Activated naive CD4-positive, alpha-beta T cell (primary cell): ENCODE measurements around the gene SEC24B.

Experiments used
- DNase-seq, 4 experiments: peaks; one replicate each; lab custom pipeline; 2025; lab: John Stamatoyannopoulos, UW

SEC24B gene

DNA sequence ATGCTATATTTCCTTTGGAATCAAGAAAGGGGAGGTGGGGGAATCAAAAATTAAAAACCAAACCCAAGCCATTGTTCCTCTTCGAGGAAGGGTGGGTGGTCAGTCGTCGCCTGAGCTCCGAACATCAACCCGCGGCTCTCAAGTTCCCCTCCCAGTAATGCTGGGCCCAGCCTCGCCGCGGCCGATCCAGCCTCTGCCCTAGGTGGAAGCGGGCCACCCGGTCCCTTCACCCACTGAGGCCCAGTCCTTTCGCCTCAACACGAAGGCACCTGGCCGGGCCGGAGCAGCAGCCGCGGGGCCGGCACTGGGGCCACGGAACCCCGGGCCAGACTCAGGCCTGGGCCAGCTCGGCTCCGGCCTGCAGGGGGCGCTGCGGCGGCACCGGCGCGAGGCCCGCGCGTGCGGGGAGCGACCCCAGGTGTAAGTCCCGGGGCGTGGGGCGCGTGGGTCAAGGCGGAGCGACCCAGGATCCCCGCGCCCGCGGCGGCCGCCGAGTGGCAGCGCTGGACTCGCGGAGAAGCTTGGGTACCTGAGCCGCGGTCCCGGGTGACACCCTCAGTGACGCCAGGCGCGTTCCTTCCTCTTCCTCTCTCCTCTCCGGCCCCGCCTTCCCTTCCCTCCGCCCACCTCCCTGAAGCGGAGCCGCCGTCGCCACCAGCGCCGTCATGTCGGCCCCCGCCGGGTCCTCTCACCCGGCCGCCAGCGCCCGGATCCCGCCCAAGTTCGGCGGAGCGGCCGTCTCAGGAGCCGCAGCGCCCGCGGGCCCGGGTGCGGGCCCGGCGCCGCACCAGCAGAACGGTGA lies at the start of gene SEC24B:
TSS of gene SEC24B (plus strand) at position 611 of the 802 bp plus-strand sequence. CDS start at position 666, 55 bp downstream.
- DNase-seq: peak; percentile 53 to 86 (median 73)

DNA sequence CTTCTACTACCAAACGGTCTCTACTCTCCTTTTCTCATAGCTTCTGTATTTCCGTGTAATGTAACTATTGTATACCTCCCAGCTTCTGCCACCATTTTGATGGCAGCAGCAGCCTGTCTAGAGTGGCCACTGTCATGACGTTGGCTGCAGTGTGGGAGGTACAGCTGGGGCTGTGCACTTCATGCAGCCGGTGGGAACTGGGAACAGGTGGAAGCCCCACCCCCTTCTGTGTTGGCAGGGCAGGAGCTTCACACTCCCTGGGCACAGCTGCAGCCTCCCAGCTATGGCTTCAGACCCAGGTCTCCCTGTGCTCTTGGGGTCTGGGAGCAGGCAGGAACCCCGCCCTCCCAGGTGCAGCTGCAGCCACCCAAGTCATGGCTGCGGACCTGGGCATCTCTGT lies 49.8 kb upstream of the SEC24B start:
- DNase-seq: no peak

DNA sequence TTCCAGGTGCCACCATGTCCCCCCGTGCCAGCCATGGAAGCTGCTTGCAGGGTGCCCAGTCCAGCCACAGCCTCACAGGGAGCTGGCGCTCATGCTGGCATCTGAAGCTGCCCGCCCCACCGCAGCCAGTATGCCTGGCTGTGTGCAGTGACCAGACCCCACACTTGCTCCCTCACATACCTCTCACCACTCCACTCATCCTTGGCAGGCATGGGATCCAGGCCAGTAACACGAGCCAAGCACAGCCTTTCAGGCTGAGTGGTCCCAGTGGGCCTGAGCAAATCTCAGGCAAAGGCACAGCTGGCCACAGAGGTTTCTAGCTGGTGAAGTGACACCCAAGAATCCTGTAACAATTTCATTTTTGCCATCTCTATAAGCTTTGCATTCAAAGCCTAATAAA lies 48.4 kb upstream of the SEC24B start:
- DNase-seq: no peak

- DNase-seq: no peak
Observed at GRCh38 chr4:109389369-109390114, 44.1 kb upstream of the SEC24B start.

DNA sequence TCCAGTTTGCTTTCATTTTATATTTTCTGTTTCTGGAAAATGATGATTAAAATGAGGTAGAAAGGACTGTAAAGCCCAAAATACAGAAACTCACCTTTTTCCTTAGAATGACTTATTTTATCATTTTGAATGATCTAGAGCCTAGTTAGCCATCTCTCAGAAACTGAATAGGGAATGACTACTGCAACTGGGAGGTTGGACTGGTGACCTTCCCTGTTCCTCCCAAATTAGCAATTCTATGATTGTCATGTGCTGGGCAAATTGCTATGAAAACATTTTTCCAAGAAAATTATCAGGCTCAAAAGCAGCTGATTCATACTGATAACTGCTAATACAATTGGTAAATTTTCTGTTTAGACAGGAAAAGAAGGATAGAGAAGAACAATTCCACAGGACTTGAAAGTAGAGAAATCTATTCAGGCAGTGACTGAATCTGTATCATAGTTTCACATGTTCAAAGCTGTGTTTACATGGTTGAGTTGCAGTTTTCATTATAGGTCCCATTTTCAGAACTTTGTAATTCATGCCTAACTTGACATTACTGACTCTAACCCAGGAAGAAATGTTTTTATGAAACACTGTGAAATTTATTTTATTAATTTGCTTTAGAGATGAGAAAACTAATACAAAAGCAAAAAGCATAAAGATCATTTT lies 43.4 kb upstream of the SEC24B start:
- DNase-seq: no peak

DNA sequence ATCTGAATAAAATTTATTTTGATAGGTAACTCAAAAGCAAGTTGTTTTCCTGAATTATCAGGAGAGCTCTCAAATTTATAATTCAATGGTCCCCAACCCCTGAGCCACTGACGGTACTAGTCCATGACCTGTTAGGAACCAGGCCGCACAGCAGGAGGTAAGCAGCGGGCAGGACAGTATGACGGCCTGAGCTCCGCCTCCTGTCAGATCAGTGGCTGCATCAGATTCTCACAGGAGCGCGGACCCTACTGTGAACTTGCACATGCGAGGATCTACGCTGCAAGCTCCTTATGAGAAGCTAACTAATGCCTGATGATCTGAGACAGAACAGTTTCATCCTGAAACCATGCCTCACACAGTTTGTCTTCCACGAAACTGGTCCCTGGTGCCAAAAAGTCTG lies 37.9 kb upstream of the SEC24B start:
- no peak for DNase-seq

DNA sequence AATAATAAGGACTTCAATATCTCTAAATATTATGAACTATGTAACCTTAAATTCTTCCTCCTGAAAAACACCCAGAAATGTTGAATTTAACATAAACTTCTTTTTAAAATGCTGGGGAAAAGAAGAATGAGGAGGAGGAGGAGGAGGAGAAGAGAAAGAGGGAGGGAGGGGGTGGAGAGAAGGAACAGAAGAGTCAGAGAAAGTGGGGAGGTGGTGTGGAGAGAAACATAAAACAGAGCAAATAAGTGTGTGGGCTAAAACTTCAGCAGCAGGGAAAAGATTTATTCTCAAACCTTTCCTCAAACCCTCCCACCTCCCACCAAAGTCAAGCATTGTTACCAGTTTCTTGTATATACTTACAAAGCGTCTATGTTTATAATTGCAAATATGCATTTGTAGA lies 34.7 kb upstream of the SEC24B start:
- DNase-seq: no peak

GRCh38 chr4:109406337-109406931 lies 27.2 kb upstream of the SEC24B start:
- no peak for DNase-seq

DNA sequence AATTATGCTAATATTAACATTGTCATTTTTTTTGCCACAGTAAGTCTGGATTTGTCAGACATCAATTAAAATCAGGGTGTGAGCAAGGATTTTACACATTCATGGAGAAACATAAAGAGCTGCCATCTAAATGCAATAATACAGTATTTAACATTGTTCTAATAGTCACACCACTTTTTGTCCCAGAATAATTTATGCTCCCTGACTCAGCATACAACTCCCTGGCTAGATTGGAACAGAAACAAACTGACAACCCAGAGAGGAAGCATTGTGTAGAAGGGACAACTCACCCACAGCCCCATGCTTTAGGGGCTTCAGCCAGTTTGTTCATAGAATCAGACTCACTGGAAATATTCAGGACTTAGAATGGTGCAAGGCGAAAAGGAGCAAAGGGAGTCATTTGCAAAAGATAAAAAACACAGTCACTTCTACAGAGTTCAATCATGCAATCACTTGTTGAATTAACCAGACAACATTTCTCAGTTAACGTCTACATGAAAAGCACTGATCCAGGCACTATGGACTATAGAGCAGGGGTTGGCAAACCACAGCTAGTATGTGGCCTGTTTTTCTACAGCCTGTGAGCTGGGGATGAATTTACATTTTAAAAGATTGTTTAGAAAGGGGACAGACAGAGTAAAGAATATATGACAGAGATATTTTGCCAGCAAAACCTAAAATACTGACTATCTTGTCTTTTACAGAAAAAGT lies 26.4 kb upstream of the SEC24B start:
- no peak for DNase-seq

DNA sequence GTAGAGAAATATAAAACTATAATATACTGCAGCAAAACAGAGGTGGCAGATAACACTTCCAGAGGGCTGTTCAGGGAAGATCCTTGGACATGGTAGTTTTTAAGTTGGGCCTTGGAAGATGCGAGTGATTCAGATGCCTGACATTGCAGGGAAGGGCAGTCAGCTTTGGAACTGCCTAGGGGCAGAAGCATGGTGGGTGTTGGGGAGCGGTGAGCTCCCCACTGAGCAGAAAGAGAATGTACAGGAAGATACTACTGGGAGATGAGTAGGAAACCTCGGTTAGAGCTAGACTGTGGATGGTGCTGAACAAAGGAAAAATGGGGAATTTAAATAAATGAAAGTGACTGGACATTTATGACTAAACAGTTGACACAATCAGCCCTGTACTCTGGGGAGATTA lies 24.9 kb upstream of the SEC24B start:
- no peak for DNase-seq

- DNase-seq: no peak
Observed at GRCh38 chr4:109410226-109410625, 23.4 kb upstream of the SEC24B start.

DNA sequence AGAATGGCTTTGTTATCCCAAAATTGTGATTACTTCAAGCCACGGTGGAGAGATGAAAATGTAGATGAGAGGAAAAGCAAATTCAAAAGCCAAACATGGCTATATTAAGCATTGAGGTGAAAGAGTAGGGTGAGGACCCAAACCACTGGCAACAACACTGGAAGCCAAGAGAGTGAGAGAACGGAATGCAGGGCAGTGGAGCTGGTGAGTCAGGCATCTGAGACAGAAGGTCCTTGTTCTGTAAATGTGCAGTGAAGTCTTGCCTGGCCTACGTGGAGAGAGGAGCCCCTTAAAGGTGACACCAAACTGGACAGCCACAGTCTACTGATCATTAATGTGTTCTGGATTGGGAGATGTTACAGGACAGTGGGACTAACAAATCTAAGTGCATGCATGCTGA lies 22.8 kb upstream of the SEC24B start:
- no peak for DNase-seq

DNA sequence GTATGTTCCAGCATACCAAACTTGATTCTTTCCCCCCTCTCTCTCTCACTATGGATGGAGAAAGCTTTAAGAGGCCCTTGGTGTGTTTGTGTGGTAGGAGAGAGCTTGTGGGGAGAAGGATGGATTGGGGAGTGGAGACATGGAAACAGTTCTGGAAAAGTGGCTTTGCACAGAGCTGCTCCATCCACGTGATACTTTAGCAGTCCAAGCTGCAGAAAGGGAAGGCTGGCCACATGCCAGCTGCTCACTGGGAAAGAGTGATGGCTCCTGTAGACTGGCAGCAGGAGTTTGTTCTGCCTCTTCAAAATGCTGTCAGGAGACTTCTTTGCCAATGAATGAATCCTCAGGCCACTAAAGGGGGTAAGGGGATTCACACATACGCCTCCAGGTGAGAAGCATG lies 21.7 kb upstream of the SEC24B start:
- DNase-seq: no peak

GRCh38 chr4:109412776-109413175 lies 20.8 kb upstream of the SEC24B start:
- no peak for DNase-seq

DNA sequence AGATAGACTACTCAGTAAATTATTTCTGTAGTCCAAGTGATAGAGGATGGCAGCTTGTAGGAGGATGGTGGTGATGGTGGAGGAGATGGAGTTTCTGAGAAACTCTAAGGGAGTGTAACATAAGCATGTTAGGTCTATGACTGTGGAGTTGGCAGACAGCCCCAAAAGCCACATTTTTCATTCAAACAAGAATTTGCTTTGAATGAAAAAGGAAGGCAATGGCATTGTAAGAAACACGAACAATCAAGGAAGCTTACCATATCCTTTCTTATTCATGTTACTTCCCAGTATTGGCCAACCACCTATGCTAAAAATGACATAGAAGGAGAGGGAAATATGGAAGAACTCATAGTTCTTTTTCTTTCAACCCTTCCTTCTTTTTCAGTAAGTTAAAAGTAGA lies 18.7 kb upstream of the SEC24B start:
- DNase-seq: no peak

DNA sequence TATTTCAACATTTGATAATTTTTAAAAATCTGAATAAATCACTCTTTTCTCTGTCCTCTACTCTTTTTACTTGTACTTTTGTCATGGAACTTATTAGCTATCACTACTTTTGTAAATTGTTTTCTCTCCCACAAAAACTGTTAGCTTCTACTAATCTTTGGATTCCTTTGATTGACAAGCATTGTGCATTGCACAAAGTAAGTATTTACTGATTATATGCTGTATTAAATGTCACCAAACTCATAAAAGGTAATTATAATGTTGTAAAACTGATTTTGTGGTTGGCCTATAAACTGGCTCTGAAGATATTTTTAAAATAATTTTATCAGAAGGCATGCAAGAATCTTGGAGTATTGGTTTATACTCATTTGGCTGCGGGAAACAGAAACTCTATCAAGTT lies 15.0 kb upstream of the SEC24B start:
- DNase-seq: no peak

DNA sequence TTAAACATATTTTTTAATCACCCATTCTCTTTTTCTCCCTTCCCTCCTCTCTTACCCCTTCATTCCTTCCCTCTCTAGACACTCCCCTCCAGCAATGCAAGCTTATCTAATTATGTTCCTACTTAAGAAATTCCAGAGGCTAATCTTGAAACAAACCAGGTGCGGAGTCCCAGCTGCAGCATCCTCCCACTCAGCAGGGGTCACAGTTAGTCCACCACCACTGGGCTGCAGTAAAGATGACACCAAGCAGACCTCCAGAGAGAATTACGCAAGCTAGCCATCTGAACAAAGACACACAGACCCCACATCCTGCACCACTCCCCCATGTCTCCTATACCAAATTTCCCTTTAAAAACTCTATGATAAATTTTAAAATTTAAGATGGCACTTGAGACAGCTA lies 13.9 kb upstream of the SEC24B start:
- DNase-seq: no peak

- DNase-seq: no peak
Observed at GRCh38 chr4:109424093-109424841, 9.3 kb upstream of the SEC24B start.

DNA sequence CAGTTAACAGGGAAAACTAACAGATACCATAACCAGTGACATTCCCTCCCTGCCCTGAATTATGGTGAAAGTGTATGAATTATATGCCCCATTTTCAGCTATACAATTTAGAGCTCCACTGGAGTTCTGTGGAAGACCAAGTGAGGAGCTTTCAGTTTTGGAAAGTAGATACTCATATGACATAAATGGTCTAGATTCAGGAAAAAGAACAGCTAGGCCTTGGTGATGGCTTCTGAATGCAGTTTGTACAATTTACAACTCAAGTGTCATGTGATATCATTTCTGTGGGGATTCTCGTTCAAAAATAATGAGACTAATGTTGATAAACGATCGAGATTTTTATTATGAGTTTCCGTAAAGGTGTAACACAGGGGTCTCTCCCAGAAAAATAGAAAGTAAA lies 8.2 kb upstream of the SEC24B start:
- DNase-seq: no peak

GRCh38 chr4:109429545-109429944 lies 4.1 kb upstream of the SEC24B start:
- DNase-seq: no peak

DNA sequence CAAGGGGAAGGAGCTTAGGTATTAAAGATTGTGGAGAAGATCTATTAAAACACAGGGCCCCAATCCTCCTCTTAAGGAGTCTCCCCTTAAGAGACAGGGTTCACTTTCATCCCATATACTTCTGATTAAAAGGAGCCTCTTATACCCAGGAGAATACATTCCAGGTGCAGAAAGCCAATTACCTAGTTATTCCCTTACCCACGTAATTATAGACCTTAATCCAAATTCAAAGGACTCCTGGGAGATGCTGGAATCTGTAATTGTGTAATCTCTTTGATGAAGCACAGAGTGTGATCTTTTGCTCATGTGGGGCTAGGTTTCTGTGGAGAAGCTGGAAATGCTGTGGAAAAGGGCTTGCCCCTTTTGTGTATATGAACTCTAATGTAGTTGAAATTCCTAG lies 1.4 kb upstream of the SEC24B start:
- no peak for DNase-seq
